Fibroblast of lung (primary cell): ENCODE measurements around the gene RASGRF2.

Experiments used
- EZH2 ChIP-seq: IDR thresholded peaks from 2 replicates; pipeline ENCODE4 v1.5.1; 2012; ENCODE audit warnings: low read length, control low read depth, mild to moderate bottlenecking; ENCODE audit errors: missing control alignments
- TF ChIP-seq, protein P1 (sequence below), 2 donors: IDR thresholded peaks in 1 of 2; conservative IDR thresholded peaks in 1 of 2; 1 replicate in 1 of 2; 2 replicates in 1 of 2; pipeline ENCODE4 v1.5.1; 2011 to 2012; ENCODE audit warnings: low read length in 2 of 2, control low read depth in 1 of 2, inconsistent platforms in 1 of 2, low read depth in 1 of 2, mild to moderate bottlenecking in 1 of 2

DNA sequence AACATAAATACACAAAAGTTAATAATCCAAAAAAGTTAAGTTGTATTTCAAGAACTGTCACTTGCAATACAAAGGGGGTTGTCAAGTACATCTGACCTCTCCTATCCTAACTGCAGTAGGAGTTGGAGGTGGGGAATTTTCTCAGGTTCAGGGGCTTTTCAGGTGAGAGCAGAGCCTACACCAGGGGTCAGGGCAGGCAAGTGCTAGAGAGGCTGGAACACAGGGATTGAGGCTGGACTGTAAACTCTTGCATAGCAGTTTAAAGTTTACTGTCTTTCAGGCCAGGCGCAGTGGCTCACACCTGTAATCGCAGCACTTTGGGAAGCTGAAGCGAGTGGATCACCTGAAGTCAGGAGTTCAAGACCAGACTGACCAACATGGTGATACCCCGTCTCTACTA is 25.4 kb upstream of the RASGRF2 start:
- TF ChIP-seq, protein P1, sequence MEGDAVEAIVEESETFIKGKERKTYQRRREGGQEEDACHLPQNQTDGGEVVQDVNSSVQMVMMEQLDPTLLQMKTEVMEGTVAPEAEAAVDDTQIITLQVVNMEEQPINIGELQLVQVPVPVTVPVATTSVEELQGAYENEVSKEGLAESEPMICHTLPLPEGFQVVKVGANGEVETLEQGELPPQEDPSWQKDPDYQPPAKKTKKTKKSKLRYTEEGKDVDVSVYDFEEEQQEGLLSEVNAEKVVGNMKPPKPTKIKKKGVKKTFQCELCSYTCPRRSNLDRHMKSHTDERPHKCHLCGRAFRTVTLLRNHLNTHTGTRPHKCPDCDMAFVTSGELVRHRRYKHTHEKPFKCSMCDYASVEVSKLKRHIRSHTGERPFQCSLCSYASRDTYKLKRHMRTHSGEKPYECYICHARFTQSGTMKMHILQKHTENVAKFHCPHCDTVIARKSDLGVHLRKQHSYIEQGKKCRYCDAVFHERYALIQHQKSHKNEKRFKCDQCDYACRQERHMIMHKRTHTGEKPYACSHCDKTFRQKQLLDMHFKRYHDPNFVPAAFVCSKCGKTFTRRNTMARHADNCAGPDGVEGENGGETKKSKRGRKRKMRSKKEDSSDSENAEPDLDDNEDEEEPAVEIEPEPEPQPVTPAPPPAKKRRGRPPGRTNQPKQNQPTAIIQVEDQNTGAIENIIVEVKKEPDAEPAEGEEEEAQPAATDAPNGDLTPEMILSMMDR (conservative IDR thresholded peaks at IDR 0.05 in 1 of 2, IDR thresholded peaks at IDR 0.05 in 1 of 2; ENCODE audit: low read depth in 1 of 2, low read length in 2 of 2) = no peak
- no peak for TF ChIP-seq EZH2
